Measurements from ENCODE around the gene NPC1. TPM values are rescaled to one million over a fixed set of nuclear protein-coding genes. Genes with fewer than 3 reads are reported as not detected.

Gene NPC1
- total RNA-seq, 1 experiment from 2014 or later, result 29.5 TPM

- Mint-ChIP-seq H3K36me3 (ENCODE audit: insufficient read depth, unreplicated experiment) (peaks cover 32% of the 10 kb centered on the region), H3K27ac (ENCODE audit: unreplicated experiment) (no peak overlapping the region), H3K9me3 (ENCODE audit: unreplicated experiment) (no peaks in the 10 kb centered on the region), H3K4me3 (ENCODE audit: unreplicated experiment) (no peak overlapping the region), H3K27me3 (ENCODE audit: insufficient read depth, unreplicated experiment) (no peaks in the 10 kb centered on the region), H3K4me1 (ENCODE audit: low read depth, unreplicated experiment) (no peaks in the 10 kb centered on the region)
- POLR2A ChIA-PET, result no interaction called here
- no peak overlapping the region for H3K4me3 ChIP-seq (ENCODE audit: low read depth, low read length)
- no peaks in the 10 kb centered on the region for H3K9me3 ChIP-seq
- BruUV-seq (replicated peaks), result no TSS peak
- no peaks in the 10 kb centered on the region for H3K27me3 ChIP-seq (replicated peaks; ENCODE audit: control insufficient read depth, insufficient read depth, low read length)
- no peaks in the 10 kb centered on the region for H3K4me1 ChIP-seq
- no peaks in the 10 kb centered on the region for H3K36me3 ChIP-seq (ENCODE audit: control insufficient read depth, insufficient read depth, low read length)
- CTCF ChIA-PET, result interaction anchor here (0.7 kb wide), 1 partner anchor 37 kb away, joined by 4 read pairs; no protein-coding TSS in a partner anchor
- TF ChIP-seq CTCF (IDR thresholded peaks at IDR 0.05; ENCODE audit: insufficient read depth in 1 of 2, low read depth in 1 of 2, low read length in 1 of 2, severe bottlenecking in 1 of 2, unreplicated experiment in 1 of 2), result no peak
- intact Hi-C loops (cut with micrococcal nuclease; ENCODE audit: unreplicated experiment), result no loop called here
- no peak for DNase-seq
These were observed 53.5 kb downstream of the NPC1 start for GRCh38 chr18:23532848-23533247.

GRCh38 chr18:23531912-23532311 is 54.4 kb downstream of the NPC1 start:
- no peak overlapping the region for H3K4me3 ChIP-seq (ENCODE audit: low read depth, low read length)
- intact Hi-C loops (cut with micrococcal nuclease; ENCODE audit: unreplicated experiment), result no loop called here
- no peak overlapping the region for H3K4me3 Mint-ChIP-seq (ENCODE audit: unreplicated experiment)
- H3K36me3 ChIP-seq (ENCODE audit: control insufficient read depth, insufficient read depth, low read length), result no peaks in the 10 kb centered on the region
- no peaks in the 10 kb centered on the region for H3K4me1 ChIP-seq
- H3K9me3 ChIP-seq, result no peaks in the 10 kb centered on the region
- H3K9me3 Mint-ChIP-seq (ENCODE audit: unreplicated experiment), result no peaks in the 10 kb centered on the region
- CTCF ChIA-PET, result no interaction called here
- no peaks in the 10 kb centered on the region for H3K4me1 Mint-ChIP-seq (ENCODE audit: low read depth, unreplicated experiment)
- no peaks in the 10 kb centered on the region for H3K27me3 ChIP-seq (replicated peaks; ENCODE audit: control insufficient read depth, insufficient read depth, low read length)
- POLR2A ChIA-PET, result no interaction called here
- peaks cover 38% of the 10 kb centered on the region for H3K36me3 Mint-ChIP-seq (ENCODE audit: insufficient read depth, unreplicated experiment)
- TF ChIP-seq CTCF (IDR thresholded peaks at IDR 0.05; ENCODE audit: insufficient read depth in 1 of 2, low read depth in 1 of 2, low read length in 1 of 2, severe bottlenecking in 1 of 2, unreplicated experiment in 1 of 2), result no peak
- no peaks in the 10 kb centered on the region for H3K27me3 Mint-ChIP-seq (ENCODE audit: insufficient read depth, unreplicated experiment)
- H3K27ac Mint-ChIP-seq (ENCODE audit: unreplicated experiment), result no peak overlapping the region
- no peak for DNase-seq
- no TSS peak for BruUV-seq (replicated peaks)

DNA sequence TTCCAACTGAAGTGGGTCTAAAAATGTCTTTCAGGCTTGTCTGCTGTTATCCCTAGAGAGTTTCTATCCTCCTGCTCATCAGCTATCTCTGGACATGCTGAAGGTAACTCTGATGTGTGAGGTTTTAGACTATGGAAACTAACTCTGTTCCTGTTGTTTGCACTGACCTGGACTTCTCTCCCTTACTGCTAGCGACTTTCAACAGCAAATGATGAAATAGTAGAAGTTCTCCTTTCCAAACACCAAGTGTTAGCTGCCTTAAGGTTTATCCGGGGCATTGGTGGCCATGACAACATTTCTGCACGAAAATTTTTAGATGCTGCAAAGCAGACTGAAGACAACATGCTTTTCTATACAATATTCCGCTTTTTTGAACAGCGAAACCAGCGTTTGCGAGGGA is 56.1 kb downstream of the NPC1 start:
- H3K4me3 ChIP-seq (ENCODE audit: low read depth, low read length), result no peak overlapping the region
- Mint-ChIP-seq H3K27ac (ENCODE audit: unreplicated experiment) (no peak overlapping the region), H3K4me1 (ENCODE audit: low read depth, unreplicated experiment) (no peaks in the 10 kb centered on the region), H3K4me3 (ENCODE audit: unreplicated experiment) (no peak overlapping the region), H3K36me3 (ENCODE audit: insufficient read depth, unreplicated experiment) (peaks cover 54% of the 10 kb centered on the region), H3K27me3 (ENCODE audit: insufficient read depth, unreplicated experiment) (no peaks in the 10 kb centered on the region), H3K9me3 (ENCODE audit: unreplicated experiment) (no peaks in the 10 kb centered on the region)
- DNase-seq, result no peak
- H3K9me3 ChIP-seq, result no peaks in the 10 kb centered on the region
- no peaks in the 10 kb centered on the region for H3K4me1 ChIP-seq
- intact Hi-C loops (cut with micrococcal nuclease; ENCODE audit: unreplicated experiment), result no loop called here
- no peaks in the 10 kb centered on the region for H3K36me3 ChIP-seq (ENCODE audit: control insufficient read depth, insufficient read depth, low read length)
- TF ChIP-seq CTCF (IDR thresholded peaks at IDR 0.05; ENCODE audit: insufficient read depth in 1 of 2, low read depth in 1 of 2, low read length in 1 of 2, severe bottlenecking in 1 of 2, unreplicated experiment in 1 of 2), result no peak
- CTCF ChIA-PET, result no interaction called here
- POLR2A ChIA-PET, result no interaction called here
- no peaks in the 10 kb centered on the region for H3K27me3 ChIP-seq (replicated peaks; ENCODE audit: control insufficient read depth, insufficient read depth, low read length)
- BruUV-seq (replicated peaks), result no TSS peak
